ENCODE data around the gene ACAA2.

The ACAA2 gene

GRCh38 chr18:49756671-49757362, 56.5 kb downstream of the ACAA2 start:
- Histone ChIP-seq H3K4me1 (no peaks in the 10 kb centered on the region), H3K36me3 (no peaks in the 10 kb centered on the region), H3K27me3 (no peaks in the 10 kb centered on the region), H3K9me3 (no peaks in the 10 kb centered on the region), H3K4me3 (ENCODE audit: low read depth, low read length) (no peak overlapping the region)
- DNase-seq: no peak
- TF ChIP-seq CTCF (IDR thresholded peaks at IDR 0.05; ENCODE audit: low read depth, low read length): no peak

- no peaks in the 10 kb centered on the region for H3K4me1 ChIP-seq
- no peaks in the 10 kb centered on the region for H3K36me3 ChIP-seq
- no peak for TF ChIP-seq CTCF (IDR thresholded peaks at IDR 0.05; ENCODE audit: low read depth, low read length)
- DNase-seq: no peak
- no peak overlapping the region for H3K4me3 ChIP-seq (ENCODE audit: low read depth, low read length)
- H3K27me3 ChIP-seq: no peaks in the 10 kb centered on the region
- no peaks in the 10 kb centered on the region for H3K9me3 ChIP-seq
Observed at GRCh38 chr18:49756135-49756534, 57.2 kb downstream of the ACAA2 start.

GRCh38 chr18:49755489-49755888, 57.8 kb downstream of the ACAA2 start:
- no peaks in the 10 kb centered on the region for H3K4me1 ChIP-seq
- no peak overlapping the region for H3K4me3 ChIP-seq (ENCODE audit: low read depth, low read length)
- H3K27me3 ChIP-seq: no peaks in the 10 kb centered on the region
- no peak for DNase-seq
- no peaks in the 10 kb centered on the region for H3K9me3 ChIP-seq
- no peak for TF ChIP-seq CTCF (IDR thresholded peaks at IDR 0.05; ENCODE audit: low read depth, low read length)
- no peaks in the 10 kb centered on the region for H3K36me3 ChIP-seq

- Histone ChIP-seq H3K9me3 (no peaks in the 10 kb centered on the region), H3K4me1 (no peaks in the 10 kb centered on the region), H3K4me3 (ENCODE audit: low read depth, low read length) (no peak overlapping the region), H3K36me3 (no peaks in the 10 kb centered on the region), H3K27me3 (no peaks in the 10 kb centered on the region)
- DNase-seq: no peak
- no peak for TF ChIP-seq CTCF (IDR thresholded peaks at IDR 0.05; ENCODE audit: low read depth, low read length)
Observed at GRCh38 chr18:49754866-49755265, 58.5 kb downstream of the ACAA2 start.

GRCh38 chr18:49753643-49754042, 59.7 kb downstream of the ACAA2 start:
- Histone ChIP-seq H3K36me3 (no peaks in the 10 kb centered on the region), H3K4me3 (ENCODE audit: low read depth, low read length) (no peak overlapping the region), H3K9me3 (no peaks in the 10 kb centered on the region), H3K27me3 (no peaks in the 10 kb centered on the region), H3K4me1 (no peaks in the 10 kb centered on the region)
- TF ChIP-seq CTCF (IDR thresholded peaks at IDR 0.05; ENCODE audit: low read depth, low read length): no peak
- DNase-seq: no peak

- no peak for DNase-seq
- Histone ChIP-seq H3K4me3 (ENCODE audit: low read depth, low read length) (no peak overlapping the region), H3K36me3 (no peaks in the 10 kb centered on the region), H3K9me3 (no peaks in the 10 kb centered on the region), H3K27me3 (no peaks in the 10 kb centered on the region), H3K4me1 (no peaks in the 10 kb centered on the region)
- TF ChIP-seq CTCF (IDR thresholded peaks at IDR 0.05; ENCODE audit: low read depth, low read length): no peak
Observed at GRCh38 chr18:49752095-49752457, 61.3 kb downstream of the ACAA2 start.

All from BE2C (cell line).